Measurements from ENCODE around the gene MOCS1.

The MOCS1 gene

DNA sequence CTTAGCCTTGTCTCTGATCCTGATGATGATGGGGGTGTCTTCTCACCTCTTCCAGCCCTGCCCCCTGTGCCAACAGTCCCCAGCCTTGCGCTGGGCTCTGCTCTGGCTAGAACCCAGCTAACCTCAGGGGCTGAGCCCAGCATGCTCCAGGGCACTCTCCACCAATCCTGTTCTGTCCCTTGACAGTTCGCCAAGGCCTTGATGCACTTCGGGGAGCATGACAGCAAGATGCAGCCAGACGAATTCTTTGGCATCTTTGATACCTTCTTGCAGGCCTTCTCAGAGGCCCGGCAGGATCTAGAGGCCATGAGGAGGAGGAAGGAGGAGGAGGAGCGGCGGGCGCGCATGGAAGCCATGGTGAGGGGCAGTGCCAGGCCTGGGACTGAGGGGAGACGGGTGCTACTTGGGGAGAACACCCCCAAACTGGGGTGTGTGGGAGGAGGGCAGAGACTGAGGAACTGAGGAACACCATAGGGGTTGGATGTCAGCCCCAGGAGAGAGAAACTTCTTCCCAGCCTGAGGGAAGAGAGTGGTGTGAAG is 33.1 kb downstream of the MOCS1 start:
- no peak for FAIRE-seq

DNA sequence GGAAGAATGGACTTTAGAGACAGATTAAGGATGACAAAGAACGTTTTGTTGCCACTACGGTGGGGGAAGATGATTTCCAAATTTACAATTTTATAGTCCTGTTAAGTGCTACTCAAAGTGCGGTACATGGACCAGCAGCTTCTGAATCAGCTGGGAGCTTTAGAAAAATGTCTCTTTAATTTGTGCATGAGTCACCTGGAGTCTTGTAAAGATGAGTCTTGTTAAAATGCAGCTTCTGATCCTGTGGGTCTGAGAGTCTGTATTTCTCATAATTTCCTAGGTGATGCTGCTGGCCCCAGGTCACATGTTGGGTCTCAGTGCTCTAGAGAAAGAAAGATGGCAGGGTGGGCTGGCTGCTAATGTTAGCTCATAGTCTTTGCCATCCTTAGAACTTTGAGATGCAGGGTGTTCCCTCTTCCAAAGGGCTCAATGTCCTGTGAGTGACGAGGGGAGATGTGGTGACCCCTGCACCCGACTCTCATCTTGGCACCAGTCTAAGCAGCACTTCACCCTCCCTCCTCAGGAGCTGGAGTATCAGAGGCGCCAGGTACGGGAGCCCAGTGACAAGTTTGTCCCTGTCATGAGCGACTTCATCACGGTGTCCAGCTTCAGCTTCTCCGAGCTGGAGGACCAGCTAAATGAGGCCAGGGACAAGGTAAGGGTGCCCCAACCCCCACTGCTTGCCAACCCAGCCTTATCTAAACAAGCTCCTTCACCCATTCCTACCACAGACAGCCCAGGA is 34.5 kb downstream of the MOCS1 start:
- no peak for FAIRE-seq

- FAIRE-seq = no peak
These were observed 35.6 kb downstream of the MOCS1 start for GRCh38 chr6:39898625-39899024.

DNA sequence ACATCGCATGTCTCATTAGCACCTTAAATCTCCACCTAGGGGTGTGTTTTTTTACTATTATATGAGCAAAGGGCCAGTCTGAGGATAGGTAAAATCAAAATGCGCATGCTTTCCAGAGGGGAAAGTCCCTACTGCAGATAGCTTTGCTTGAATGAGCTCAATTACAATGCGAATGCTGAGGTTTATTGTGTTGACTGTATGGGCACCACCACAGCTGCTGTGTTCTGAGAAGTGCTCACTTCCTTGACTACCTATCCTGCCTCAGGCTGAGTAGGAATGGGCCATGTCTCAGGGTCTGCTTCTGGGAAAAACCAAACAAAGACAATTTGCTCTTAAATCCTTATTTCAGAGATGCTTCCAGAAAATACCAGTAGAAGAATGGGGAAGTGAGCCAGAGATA is 36.6 kb downstream of the MOCS1 start:
- FAIRE-seq = no peak

GRCh38 chr6:39896701-39897100 is 37.6 kb downstream of the MOCS1 start:
- FAIRE-seq = no peak

DNA sequence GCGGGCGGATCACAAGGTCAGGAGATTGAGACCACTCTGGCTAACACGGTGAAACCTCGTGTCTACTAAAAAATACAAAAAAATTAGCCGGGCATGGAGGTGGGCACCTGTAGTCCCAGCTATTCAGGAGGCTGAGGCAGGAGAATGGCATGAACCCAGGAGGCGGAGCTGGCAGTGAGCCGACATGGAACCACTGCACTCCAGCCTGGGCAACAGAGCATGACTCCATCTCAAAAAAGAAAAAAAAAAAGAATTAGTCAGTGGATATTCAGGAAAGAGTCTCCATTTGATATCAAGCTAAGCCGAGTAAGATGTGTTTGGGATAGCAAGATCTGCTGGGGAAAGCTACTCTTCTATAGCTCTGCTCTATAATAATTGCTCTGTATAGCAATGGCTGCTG is 41.0 kb downstream of the MOCS1 start:
- no peak for FAIRE-seq

GRCh38 chr6:39892490-39893129 is 41.7 kb downstream of the MOCS1 start:
- no peak for FAIRE-seq

DNA sequence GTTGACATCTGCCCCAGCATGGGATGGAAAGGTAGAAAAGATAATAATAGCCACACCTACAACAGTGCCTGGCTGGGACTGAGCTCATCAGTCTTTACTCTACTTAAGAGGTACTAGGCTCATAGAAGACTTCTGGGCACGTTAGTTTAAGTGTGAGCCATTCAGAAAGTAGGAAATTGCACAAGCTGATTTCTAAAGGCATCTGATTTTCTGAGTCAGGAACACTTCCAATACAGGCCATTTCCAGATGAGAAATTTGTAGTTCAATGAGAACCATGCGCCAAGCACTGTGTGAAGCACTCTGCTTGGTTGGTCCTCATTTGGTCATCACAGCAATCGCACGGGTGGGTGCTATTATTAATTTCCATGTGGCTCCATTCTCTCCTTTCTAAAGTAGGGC is 42.3 kb downstream of the MOCS1 start:
- FAIRE-seq = no peak

- no peak for FAIRE-seq
These were observed 42.9 kb downstream of the MOCS1 start for GRCh38 chr6:39891353-39891752.

DNA sequence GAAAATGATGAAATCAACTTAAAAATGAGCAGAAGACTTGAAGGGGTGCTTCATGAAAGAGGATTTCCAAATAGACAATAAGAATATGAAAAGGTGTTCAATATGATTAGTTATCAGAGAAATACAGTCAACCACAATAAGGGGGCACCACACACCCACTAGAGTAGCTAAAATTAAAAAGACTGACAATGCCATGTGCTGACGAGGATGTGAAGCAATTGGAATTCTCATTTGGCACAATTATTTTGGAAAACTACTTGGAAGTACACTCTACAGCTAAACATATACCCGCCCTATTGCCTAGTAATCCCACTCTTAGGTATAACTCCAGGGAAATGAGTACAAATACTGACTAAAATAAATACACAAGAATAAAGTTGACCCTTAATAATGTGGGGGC is 45.0 kb downstream of the MOCS1 start:
- FAIRE-seq = no peak

- FAIRE-seq = no peak
These were observed 46.4 kb downstream of the MOCS1 start for GRCh38 chr6:39887692-39888450.

- no peak for FAIRE-seq
These were observed 47.4 kb downstream of the MOCS1 start for GRCh38 chr6:39886871-39887270.

DNA sequence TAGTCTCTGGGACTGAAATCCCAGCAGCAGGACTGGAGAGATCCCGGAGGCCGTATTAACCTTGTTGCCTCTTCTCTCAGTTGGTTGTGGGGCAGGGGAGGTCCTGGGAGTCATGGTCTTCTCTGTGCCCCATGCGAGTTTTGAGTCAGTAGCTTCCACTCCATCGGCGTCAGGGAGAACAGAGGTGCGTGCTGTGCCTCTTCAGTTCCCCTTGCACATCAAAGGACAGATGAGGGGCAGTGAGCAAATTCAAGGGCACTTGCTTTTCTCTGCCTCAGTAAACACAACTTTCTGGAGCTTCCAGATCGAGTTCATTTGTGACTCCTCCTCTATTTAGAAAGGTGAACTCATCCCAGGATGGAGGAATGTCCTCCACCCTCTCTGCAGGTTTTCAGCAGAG is 48.6 kb downstream of the MOCS1 start:
- no peak for FAIRE-seq

DNA sequence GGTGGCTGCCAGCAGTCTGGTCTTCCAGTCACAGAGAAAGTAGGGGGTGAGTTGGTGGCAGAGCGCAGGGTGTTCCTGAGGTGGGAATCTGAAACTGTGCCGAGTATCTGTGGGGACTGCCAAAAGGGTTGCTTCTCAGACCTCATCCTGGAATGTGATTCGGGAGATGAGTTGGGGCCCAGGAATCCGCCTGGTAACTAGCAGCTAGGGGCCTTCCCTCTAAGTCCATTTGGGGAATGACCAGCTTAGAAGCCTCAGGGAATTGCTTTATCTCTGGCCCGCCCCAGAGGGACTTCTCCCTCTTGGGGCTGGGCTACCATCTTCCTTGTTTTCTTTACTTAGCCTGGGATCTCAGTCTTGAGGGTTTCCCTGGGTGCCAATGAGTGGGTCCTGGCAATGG is 49.6 kb downstream of the MOCS1 start:
- no peak for FAIRE-seq

DNA sequence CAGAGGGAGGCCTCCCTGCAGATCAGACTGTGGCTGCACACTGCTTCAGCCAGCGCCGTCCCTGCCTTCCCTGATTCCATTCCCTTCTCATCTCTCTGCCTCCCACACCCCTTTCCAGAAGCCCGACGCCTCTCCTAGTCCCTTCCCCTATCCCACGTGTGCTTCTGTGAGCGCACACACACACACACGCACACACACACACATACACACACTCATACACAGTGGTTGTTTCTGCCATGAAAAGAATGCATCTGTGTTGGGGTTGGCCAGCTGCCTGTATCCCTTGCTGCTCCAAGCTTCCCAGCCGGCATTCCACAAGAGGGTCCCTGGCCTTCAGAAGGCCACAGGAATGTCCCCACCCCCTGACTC is 51.7 kb downstream of the MOCS1 start:
- FAIRE-seq = no peak

GRCh38 chr6:39881851-39882530 is 52.3 kb downstream of the MOCS1 start:
- FAIRE-seq = no peak

DNA sequence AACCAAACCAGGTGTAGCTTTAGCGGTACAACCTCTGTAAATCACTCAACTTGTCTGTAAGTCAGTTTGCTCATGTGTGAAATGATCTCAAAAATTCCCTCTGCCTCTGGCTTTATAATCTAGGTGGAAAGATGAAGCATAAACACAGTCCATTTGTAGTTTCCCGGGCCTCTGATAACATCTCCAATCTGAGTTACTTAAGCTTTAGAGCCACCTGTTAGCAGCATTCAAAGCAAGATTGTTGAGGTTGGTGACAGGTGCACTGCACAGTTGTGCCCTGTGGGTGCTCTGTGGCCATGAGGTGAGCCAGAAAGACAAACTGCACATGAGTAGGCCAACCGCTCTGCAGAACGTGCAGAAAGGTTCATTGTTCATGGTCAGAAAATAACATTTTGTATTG is 53.7 kb downstream of the MOCS1 start:
- no peak for FAIRE-seq

DNA sequence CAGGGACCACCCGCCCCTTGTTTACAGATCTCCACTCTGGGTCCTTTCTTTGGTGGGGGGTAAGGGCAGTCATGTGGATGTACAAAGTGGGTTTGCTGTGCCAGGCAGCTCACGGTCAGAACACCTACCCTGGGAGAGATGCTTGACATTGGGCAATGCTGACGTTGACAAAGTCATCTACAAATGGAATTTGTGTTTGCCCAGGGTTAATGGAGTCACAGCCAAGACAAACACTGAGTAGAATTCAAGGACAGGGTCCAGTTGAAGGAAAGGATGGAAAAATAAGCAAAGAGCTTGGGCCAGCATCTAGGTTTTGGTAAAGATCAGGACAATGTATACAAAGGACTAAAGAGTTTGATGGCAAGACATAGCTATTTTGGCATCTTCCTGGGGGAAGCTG is 54.7 kb downstream of the MOCS1 start:
- no peak for FAIRE-seq

DNA sequence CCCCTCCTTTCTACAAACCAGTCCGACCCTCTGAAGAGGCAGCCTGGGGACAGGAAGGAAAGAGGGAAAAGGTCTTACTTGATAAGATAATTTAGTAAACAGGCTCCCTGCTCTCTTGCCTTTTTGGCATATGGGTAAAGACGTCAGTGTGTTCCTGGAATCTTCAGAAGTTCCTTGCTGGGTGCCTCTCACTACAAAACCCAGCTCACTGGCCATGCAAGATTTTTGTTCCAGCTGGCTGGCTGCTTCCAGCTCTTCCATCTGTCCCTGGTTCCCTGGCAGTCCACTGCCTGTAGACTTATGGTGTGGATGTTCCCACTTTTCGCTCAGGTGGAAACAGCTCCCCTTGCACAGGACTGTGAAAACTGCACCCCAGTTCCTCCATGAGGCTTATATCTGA is 57.4 kb downstream of the MOCS1 start:
- no peak for FAIRE-seq

DNA sequence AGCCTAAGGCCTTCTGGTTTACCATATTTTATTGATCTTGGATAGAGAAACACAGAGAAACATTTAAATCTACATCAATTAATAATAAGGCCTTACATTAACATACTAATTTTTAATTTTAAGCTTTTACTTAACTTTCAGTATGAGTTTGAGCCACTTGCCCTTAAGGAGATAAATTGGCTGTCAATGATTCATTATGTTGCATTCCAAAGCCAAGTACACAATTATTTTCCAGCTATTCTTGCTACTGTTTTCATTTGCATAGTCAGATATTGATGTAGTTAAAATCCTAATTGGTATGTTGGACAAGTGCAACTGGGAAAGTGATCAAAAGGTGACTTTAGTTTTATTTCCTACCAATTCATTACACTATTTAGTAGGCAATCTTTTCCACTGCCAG is 58.2 kb downstream of the MOCS1 start:
- no peak for FAIRE-seq

DNA sequence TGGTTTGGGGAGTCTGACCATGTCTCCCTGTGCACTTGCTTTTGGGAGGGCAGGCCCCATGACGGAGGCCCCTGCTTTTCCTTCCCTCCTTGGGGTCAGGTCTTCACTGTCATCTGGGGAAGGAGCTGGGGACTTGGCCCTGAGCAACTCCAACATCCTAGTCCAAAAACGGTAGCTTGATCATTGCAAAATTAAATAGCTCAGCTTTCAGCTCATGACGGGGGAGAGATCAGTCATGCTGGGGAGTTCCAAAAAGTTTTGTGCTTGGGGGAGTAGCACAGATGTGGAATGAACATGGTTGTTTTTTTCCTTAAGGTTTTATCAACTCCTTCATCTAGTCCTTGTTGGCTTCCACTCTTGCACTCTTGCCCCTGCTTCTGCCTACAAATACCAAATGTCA is 60.8 kb downstream of the MOCS1 start:
- no peak for FAIRE-seq

GRCh38 chr6:39870950-39871349 is 63.3 kb downstream of the MOCS1 start:
- no peak for FAIRE-seq

GRCh38 chr6:39867592-39867991 is 66.7 kb downstream of the MOCS1 start:
- FAIRE-seq = no peak

All from islet of Langerhans (tissue), 1 donor.